Dermis microvascular lymphatic vessel endothelial cell (primary cell): Measurements from ENCODE around the gene SLC35F2. TPM values are rescaled to one million over a fixed set of nuclear protein-coding genes. Genes with fewer than 3 reads are reported as not detected.
"Not testable (repeated sequence)": the region's sequence is repeated elsewhere in the genome, so short reads cannot be mapped to it uniquely, and the experiment has no call there.

Experiments used
- DNase-seq, 2 donors: peaks; one replicate each; pipeline versions ENCODE4 v3.0.0 to v3.0.0-alpha.2; 2010; ENCODE audit warnings: low read depth in 2 of 2
- total RNA-seq: library from RNA; depleted of rRNA; stranded (reverse); fragments of >200 nt; gene quantifications from 2 replicates; pipeline ENCODE4 v1.2.1, GENCODE V29; 2014

The SLC35F2 gene
- 43.9 and 90.5 TPM in 2 replicates for total RNA-seq

- DNase-seq = peak in 1 of 2 donors; percentile 84
Measured at GRCh38 chr11:107858217-107859070, at the start of gene SLC35F2. Gene SLC35F2 (minus strand): TSS chr11:107858787. CDS start chr11:107858767, 20 bp downstream.

- no peak for DNase-seq
Measured at GRCh38 chr11:107908211-107908610, 49.6 kb upstream of the SLC35F2 start.

- DNase-seq = peak; percentile 57 to 69
Measured at GRCh38 chr11:107898270-107898669, 39.7 kb upstream of the SLC35F2 start.

GRCh38 chr11:107882095-107882820 lies 23.7 kb upstream of the SLC35F2 start:
- DNase-seq = no peak

GRCh38 chr11:107881471-107881870 lies 22.9 kb upstream of the SLC35F2 start:
- not testable (repeated sequence) for DNase-seq

- no peak for DNase-seq
Measured at GRCh38 chr11:107876141-107876540, 17.6 kb upstream of the SLC35F2 start.

GRCh38 chr11:107864591-107864990 lies 6.0 kb upstream of the SLC35F2 start:
- no peak for DNase-seq

- no peak for DNase-seq
Measured at GRCh38 chr11:107860688-107861087, 2.1 kb upstream of the SLC35F2 start.

- DNase-seq = not testable (repeated sequence)
Measured at GRCh38 chr11:107860240-107860620, 1.6 kb upstream of the SLC35F2 start.

- DNase-seq = peak in 1 of 2 donors; percentile 26
Measured at GRCh38 chr11:107859459-107860239, 1.1 kb upstream of the SLC35F2 start.

- DNase-seq = no peak
Measured at GRCh38 chr11:107857550-107858216, 904 bp downstream of the SLC35F2 start.

- peak in 1 of 2 donors; percentile 12 for DNase-seq
Measured at GRCh38 chr11:107856981-107857517, 1.5 kb downstream of the SLC35F2 start.

- DNase-seq = no peak
Measured at GRCh38 chr11:107856180-107856980, 2.2 kb downstream of the SLC35F2 start.

GRCh38 chr11:107853070-107853469 lies 5.5 kb downstream of the SLC35F2 start:
- DNase-seq = no peak

GRCh38 chr11:107851704-107852310 lies 6.8 kb downstream of the SLC35F2 start:
- DNase-seq = no peak

- DNase-seq = no peak
Measured at GRCh38 chr11:107849790-107850189, 8.8 kb downstream of the SLC35F2 start.

- no peak for DNase-seq
Measured at GRCh38 chr11:107848345-107848744, 10.2 kb downstream of the SLC35F2 start.

GRCh38 chr11:107847184-107847583 lies 11.4 kb downstream of the SLC35F2 start:
- DNase-seq = no peak

- peak in 1 of 2 donors; percentile 50 for DNase-seq
Measured at GRCh38 chr11:107844041-107844440, 14.5 kb downstream of the SLC35F2 start.
